HepG2 (cell line): Measurements from ENCODE around the gene SLC4A9. TPM values are rescaled to one million over a fixed set of nuclear protein-coding genes. Genes with fewer than 3 reads are reported as not detected.

ENCODE experiments used
- CBX5 ChIP-seq: sonication (generic); formaldehyde crosslinking; IDR thresholded peaks from 2 replicates; pipeline ENCODE4 v1.4.0; 2020; ENCODE audit warnings: missing genetic modification reagents, borderline replicate concordance
- FOSL2 ChIP-seq: sonication (generic); formaldehyde crosslinking; IDR thresholded peaks from 2 replicates; pipeline ENCODE4 v1.4.0; 2020; ENCODE audit warnings: missing genetic modification reagents
- GPN1 ChIP-seq: sonication (generic); formaldehyde crosslinking; IDR thresholded peaks from 2 replicates; pipeline ENCODE4 v1.5.1; 2020; ENCODE audit warnings: missing genetic modification reagents, borderline replicate concordance
- ZNF143 ChIP-seq: sonication (generic); formaldehyde crosslinking; IDR thresholded peaks from 2 replicates; pipeline ENCODE4 v1.4.0; 2020; ENCODE audit warnings: missing genetic modification reagents
- ZNF18 ChIP-seq: sonication (generic); formaldehyde crosslinking; IDR thresholded peaks from 2 replicates; pipeline ENCODE4 v1.8.0; 2022; ENCODE audit warnings: mild to moderate bottlenecking, missing genetic modification reagents; ENCODE audit not compliant: insufficient replicate concordance
- ZNF318 ChIP-seq: sonication (generic); formaldehyde crosslinking; IDR thresholded peaks from 2 replicates; pipeline ENCODE4 v1.4.0; 2020; ENCODE audit warnings: mild to moderate bottlenecking, missing genetic modification reagents
- polyA plus RNA-seq, 8 experiments: library from polyadenylated mRNA; depleted of rRNA in 3 of 8; stranded (reverse) in 7 of 8; unstranded in 1 of 8; fragments of >200 nt; fragmentation: Illumina TruSeq in 4 of 8; extraction: Trizol in 4 of 8; gene quantifications; 2 replicates each; pipeline versions ENCODE4 v1.2.1 to v1.2.3, GENCODE V29; 2011 to 2016; ENCODE audit warnings: low read depth in 4 of 8, missing spikeins in 1 of 8, mixed read lengths in 1 of 8; ENCODE audit not compliant: insufficient read depth in 1 of 8
- total RNA-seq, 5 experiments: library from RNA; depleted of rRNA; stranded (reverse); fragments of >200 nt; fragmentation: Illumina TruSeq; extraction: Trizol; gene quantifications; 2 replicates each; pipeline ENCODE4 v1.2.3, GENCODE V29; 2016; ENCODE audit warnings: low read depth in 1 of 5

SLC4A9 gene
- total and polyA plus RNA-seq, 2 of the 13 experiments (the other 11 are each of a cell fraction or from before 2014, with no cell fraction given) = not detected

DNA sequence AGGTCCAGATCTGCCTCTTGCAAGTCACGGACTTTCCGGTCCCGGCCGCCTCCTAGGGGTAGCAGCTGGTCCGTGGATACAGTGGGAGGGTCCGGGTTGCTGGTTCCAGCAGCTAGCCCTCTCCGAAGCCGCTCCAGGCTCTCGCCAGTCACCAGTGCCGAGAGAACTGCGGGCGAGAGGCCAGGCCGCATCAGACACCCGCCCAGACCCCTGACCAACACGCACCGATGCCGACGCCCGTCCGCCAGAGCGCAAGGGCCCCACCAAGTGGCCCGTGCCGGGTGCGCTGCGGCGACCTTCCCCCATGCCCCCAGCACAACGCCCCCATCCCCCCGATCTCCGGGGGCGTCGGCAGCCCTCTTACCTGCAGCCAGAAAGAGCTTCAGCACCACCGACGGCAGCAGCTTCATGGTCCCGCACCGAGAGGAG lies 14.1 kb upstream of the SLC4A9 start (continued):
- TF ChIP-seq ZNF318 (CRISPR knock-in tag) = no peak
- no peak for TF ChIP-seq FOSL2 (CRISPR knock-in tag)
- TF ChIP-seq ZNF18 (CRISPR knock-in tag) = no peak
- no peak for TF ChIP-seq GPN1 (CRISPR knock-in tag)
- TF ChIP-seq CBX5 (CRISPR knock-in tag) = peak; percentile 17; the same call in 1 of the 2 replicates
- no peak for TF ChIP-seq ZNF143 (CRISPR knock-in tag)
- TF ChIP-seq, all 625 proteins: peak for 31
